K562 (cell line): ENCODE data around the gene CACNA1E. TPM values are rescaled to one million over a fixed set of nuclear protein-coding genes. Genes with fewer than 3 reads are reported as not detected.

Source experiments
- ATAC-seq: fragments of 200-7000 bp; cut with Tn5 transposase; 3 replicates; pipeline ENCODE4 v1.9.1; 2020; ENCODE audit warnings: moderate library complexity
- BruUV-seq: library from RNA; stranded (reverse); fragments of 400-500 nt; replicated peaks from 2 replicates; lab custom pipeline; 2021; lab: Mats Ljungman, UMichigan
- CTCF ChIA-PET: fragments of 300-600 bp; formaldehyde crosslinking; extraction: SDS; loops from one replicate; lab custom pipeline; 2021; ENCODE audit warnings: low intra/inter-chr PET ratio; lab: Yijun Ruan, JAX
- POLR2A ChIA-PET: fragments of 300-600, 350-650 bp; sonication (Branson Sonifier 250); formaldehyde crosslinking; extraction: SDS; loops from one replicate; lab custom pipeline; 2021; ENCODE audit warnings: antibody characterized with exemption, inconsistent platforms; lab: Yijun Ruan, JAX
- DNase-seq, 4 experiments: peaks; one replicate each; pipeline versions ENCODE4 v3.0.0 to v3.0.0-alpha.2; 2011 to 2018; ENCODE audit warnings: low spot score in 3 of 4, mixed read lengths in 3 of 4; ENCODE audit errors: extremely low read depth in 1 of 4
- FAIRE-seq: peaks from 2 replicates; lab custom pipeline; 2011; peaks lifted over from hg19 to GRCh38; lab: Jason Lieb, UNC
- H2AFZ ChIP-seq: 2 replicates; pipeline ENCODE4 v1.6.0; 2011; ENCODE audit warnings: low read depth, low read length, control low read depth, inconsistent platforms
- H3K27ac ChIP-seq: fragments of 200-600 bp; 3 replicates; pipeline ENCODE4 v1.8.0; 2011; ENCODE audit warnings: low read depth, mild to moderate bottlenecking, control low read depth, inconsistent platforms, low read length, moderate library complexity, mixed read lengths; ENCODE audit errors: extremely low read depth
- H3K27me3 ChIP-seq, 2 experiments: fragments of 300-600 bp in 1 of 2; 2 replicates in 1 of 2; 3 replicates in 1 of 2; pipeline versions ENCODE4 v1.6.0 to v1.8.0; 2011; ENCODE audit warnings: inconsistent platforms in 2 of 2, low read length in 2 of 2, mild to moderate bottlenecking in 1 of 2, mixed read lengths in 1 of 2, moderate library complexity in 1 of 2; ENCODE audit not compliant: control insufficient read depth in 2 of 2, insufficient read depth in 2 of 2
- H3K36me3 ChIP-seq: fragments of 300-600 bp; 3 replicates; pipeline ENCODE4 v1.8.0; 2011; ENCODE audit warnings: mild to moderate bottlenecking, low read length, inconsistent platforms; ENCODE audit not compliant: control insufficient read depth, insufficient read depth
- H3K4me1 ChIP-seq, 2 experiments: fragments of 200-600 bp in 1 of 2; replicated peaks in 1 of 2; 2 replicates in 1 of 2; 3 replicates in 1 of 2; pipeline versions ENCODE4 v1.5.1 to v1.8.0; 2011; ENCODE audit warnings: inconsistent platforms in 2 of 2, low read length in 2 of 2, mild to moderate bottlenecking in 1 of 2, mixed read lengths in 1 of 2, moderate library complexity in 1 of 2; ENCODE audit not compliant: control insufficient read depth in 2 of 2, insufficient read depth in 2 of 2
- H3K4me2 ChIP-seq: 2 replicates; pipeline ENCODE4 v1.6.1; 2011; ENCODE audit warnings: low read length, control low read depth, inconsistent platforms, mixed read lengths; ENCODE audit not compliant: insufficient read depth
- H3K4me3 ChIP-seq: fragments of 200-600 bp; sonication (generic), shearing (Covaris generic); 2 replicates; pipeline ENCODE4 v1.5.1; 2016; ENCODE audit warnings: control low read depth, inconsistent platforms
- H3K79me2 ChIP-seq: fragments of 200-600 bp; 3 replicates; pipeline ENCODE4 v1.8.0; 2011; ENCODE audit warnings: low read length, inconsistent platforms; ENCODE audit not compliant: control insufficient read depth, insufficient read depth
- H3K9ac ChIP-seq, 2 experiments: 2 replicates each; pipeline versions ENCODE4 v1.6.0 to v1.6.1; 2011; ENCODE audit warnings: low read depth in 2 of 2, low read length in 2 of 2, control low read depth in 1 of 2, inconsistent platforms in 1 of 2, mild to moderate bottlenecking in 1 of 2, mixed read lengths in 1 of 2; ENCODE audit not compliant: insufficient read depth in 1 of 2
- H3K9me1 ChIP-seq: one replicate; pipeline ENCODE4 v1.6.0; 2011; ENCODE audit warnings: inconsistent platforms, mild to moderate bottlenecking, low read length, moderate library complexity; ENCODE audit not compliant: control insufficient read depth, insufficient read depth
- H3K9me3 ChIP-seq: replicated peaks from 2 replicates; pipeline ENCODE4 v1.5.1; 2011; ENCODE audit warnings: low read depth, low read length, inconsistent platforms; ENCODE audit not compliant: control insufficient read depth, insufficient read depth
- H4K20me1 ChIP-seq: replicated peaks from 2 replicates; pipeline ENCODE4 v1.6.1; 2011; ENCODE audit warnings: low read length, inconsistent platforms, mixed read lengths; ENCODE audit not compliant: control insufficient read depth, insufficient read depth
- ERF ChIP-seq: fragments of 450-650 bp; formaldehyde crosslinking; IDR thresholded peaks from 2 replicates; pipeline ENCODE4 v1.4.0; 2020; ENCODE audit warnings: mild to moderate bottlenecking, mixed read lengths
- KDM4B ChIP-seq, 2 experiments: fragments of 450-650 bp in 1 of 2; sonication (generic) in 1 of 2; IDR thresholded peaks; 2 replicates each; pipeline ENCODE4 v1.6.1; 2016 to 2017; ENCODE audit warnings: borderline replicate concordance in 2 of 2, antibody characterized with exemption in 1 of 2, low read depth in 1 of 2, mild to moderate bottlenecking in 1 of 2
- PHF8 ChIP-seq: fragments of 200-600 bp; sonication (generic); IDR thresholded peaks from 2 replicates; pipeline ENCODE4 v1.6.1; 2012; ENCODE audit warnings: mixed run types, mild to moderate bottlenecking, inconsistent platforms, low read length, moderate library complexity, borderline replicate concordance
- RB1 ChIP-seq: fragments of 450-650 bp; IDR thresholded peaks from 2 replicates; pipeline ENCODE4 v1.6.1; 2017; ENCODE audit warnings: low read depth, mild to moderate bottlenecking
- SREBF2 ChIP-seq: sonication (generic); formaldehyde crosslinking; IDR thresholded peaks from 2 replicates; pipeline ENCODE4 v1.4.0; 2020; ENCODE audit warnings: mild to moderate bottlenecking, missing genetic modification reagents
- SRSF7 ChIP-seq: fragments of 200-400 bp; formaldehyde crosslinking; optimal IDR thresholded peaks from 2 replicates; pipeline ENCODE3; 2017; ENCODE audit warnings: mild to moderate bottlenecking, low read depth, low read length
- TEAD4 ChIP-seq, 2 experiments: sonication (generic) in 1 of 2; formaldehyde crosslinking in 1 of 2; IDR thresholded peaks; 2 replicates each; pipeline versions ENCODE4 v1.6.1 to v1.8.0; 2012 to 2022; ENCODE audit warnings: borderline replicate concordance in 1 of 2, inconsistent platforms in 1 of 2, low read length in 1 of 2, mild to moderate bottlenecking in 1 of 2, missing genetic modification reagents in 1 of 2
- WGBS: fragments of 100-300 bp; shearing (Covaris generic); methylation state at CpG from one replicate; pipeline ENCODE4 v1.1.6; 2016; ENCODE audit warnings: low coverage, mixed read lengths; ENCODE audit not compliant: insufficient coverage; ENCODE audit errors: missing lambda C conversion rate; 5-methylcytosine and 5-hydroxymethylcytosine counted together
- in situ Hi-C: fragments of 300-500 bp; cut with MboI; formaldehyde crosslinking; loops from 4 replicates; pipeline ENCODE4 v1.15.0; 2018; ENCODE audit warnings: inconsistent platforms, mixed read lengths
- intact Hi-C: fragments of 100-400 bp; cut with micrococcal nuclease; formaldehyde crosslinking; loops from 2 replicates; pipeline ENCODE4 v1.14.2; 2022
- polyA plus RNA-seq, 8 experiments: library from polyadenylated mRNA; depleted of rRNA in 4 of 8; stranded (reverse) in 5 of 8; unstranded in 3 of 8; fragments of >200 nt; fragmentation: Nextera tagmentation in 2 of 8; fragmentation: Illumina TruSeq in 1 of 8; extraction: Ambion mirVana in 2 of 8; extraction: Trizol in 1 of 8; gene quantifications; 2 replicates each; pipeline versions ENCODE4 v1.2.1 to v1.2.3, GENCODE V29; 2011 to 2014; ENCODE audit warnings: inconsistent platforms in 1 of 8, missing spikeins in 1 of 8
- total RNA-seq, 7 experiments: library from RNA; depleted of rRNA in 6 of 7; stranded (reverse); fragments of >200 nt in 6 of 7; fragmentation: Illumina TruSeq in 2 of 7; extraction: Trizol in 2 of 7; gene quantifications; 2 replicates each; pipeline versions ENCODE4 v1.2.1 to v1.2.3, GENCODE V29; 2011 to 2021; ENCODE audit warnings: low replicate concordance in 1 of 7
- TF ChIP-seq, protein P1 (sequence below): fragments of 450-650 bp; conservative IDR thresholded peaks from 2 replicates; pipeline ENCODE4 v1.6.1; 2016; ENCODE audit warnings: missing genetic modification characterization, low read depth, mild to moderate bottlenecking, control low read depth, missing compliant biosample characterization
- TF ChIP-seq, protein P2 (sequence below): fragments of 450-650 bp; IDR thresholded peaks from 2 replicates; pipeline ENCODE4 v1.7.0; 2016; ENCODE audit warnings: borderline replicate concordance

CACNA1E gene
- total and polyA plus RNA-seq, 9 of the 15 experiments (the other 6 are each of a cell fraction or from before 2014, with no cell fraction given), result under 0.01 to 0.04 TPM; not detected in 7

DNA sequence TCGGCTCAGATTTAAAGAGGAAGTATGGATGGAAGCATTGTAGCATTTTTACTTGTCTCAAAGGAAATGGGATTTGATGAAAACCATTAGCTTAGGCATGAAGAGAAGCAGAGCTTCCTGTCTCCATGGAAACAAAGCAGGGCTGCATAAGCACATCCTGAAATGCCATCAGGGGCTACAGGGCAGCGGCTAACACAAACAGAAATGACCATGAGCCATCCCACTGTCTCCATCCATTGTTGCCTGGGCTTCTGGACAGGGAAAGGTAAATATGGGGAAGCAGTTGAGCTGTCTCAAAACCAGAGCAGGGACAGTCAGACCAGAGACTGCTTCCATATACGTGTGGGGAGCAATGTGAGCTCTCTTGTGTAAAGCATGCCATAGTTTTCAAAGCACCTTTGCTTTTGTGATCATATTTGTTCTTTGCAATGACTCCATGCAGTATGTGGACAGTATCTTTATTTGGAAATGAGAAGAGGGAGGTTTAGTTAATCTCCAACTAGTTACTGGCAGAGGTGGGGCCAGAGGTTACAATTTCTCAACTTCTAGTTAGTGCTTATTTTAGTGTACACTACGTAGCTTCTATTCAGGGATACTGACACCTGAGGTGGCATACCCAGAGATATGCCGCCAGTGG is 176.1 kb downstream of the CACNA1E start:
- Histone ChIP-seq H3K4me1 (no peaks in the 10 kb centered on the region), H3K79me2 (no peaks in the 10 kb centered on the region), H3K4me2 (no peak overlapping the region), H3K9me1 (no peaks in the 10 kb centered on the region), H2AFZ (no peak overlapping the region), H3K27ac (no peak overlapping the region), H4K20me1 (no peaks in the 10 kb centered on the region), H3K9me3 (no peaks in the 10 kb centered on the region), H3K4me3 (no peak overlapping the region), H3K27me3 (no peaks in the 10 kb centered on the region), H3K9ac (no peak overlapping the region), H3K36me3 (no peaks in the 10 kb centered on the region)
- no peak for DNase-seq
- 0% methylated on average over 5 of the region's 5 CpGs for WGBS
- CTCF ChIA-PET, result no interaction called here
- POLR2A ChIA-PET, result interaction anchor here (0.6 kb wide), 2 partner anchors 367 to 971 kb away, joined by 3 read pairs; no protein-coding TSS in a partner anchor
- intact Hi-C loops (no loop called here), in situ Hi-C loops (no loop called here)
- FAIRE-seq, result no peak
- no peak for ATAC-seq
- BruUV-seq, result no TSS peak
- TF ChIP-seq SREBF2 (CRISPR knock-in tag), result no peak
- TF ChIP-seq PHF8, result no peak
- TF ChIP-seq RB1, result no peak
- TF ChIP-seq ERF (CRISPR knock-in tag), result no peak
- no peak for TF ChIP-seq SRSF7
- TF ChIP-seq TEAD4 (IDR thresholded peaks at IDR 0.05; ENCODE audit: low read length), result no peak
- no peak for TF ChIP-seq TEAD4 (CRISPR knock-in tag; IDR thresholded peaks at IDR 0.05; ENCODE audit: borderline replicate concordance)
- TF ChIP-seq, protein P1, sequence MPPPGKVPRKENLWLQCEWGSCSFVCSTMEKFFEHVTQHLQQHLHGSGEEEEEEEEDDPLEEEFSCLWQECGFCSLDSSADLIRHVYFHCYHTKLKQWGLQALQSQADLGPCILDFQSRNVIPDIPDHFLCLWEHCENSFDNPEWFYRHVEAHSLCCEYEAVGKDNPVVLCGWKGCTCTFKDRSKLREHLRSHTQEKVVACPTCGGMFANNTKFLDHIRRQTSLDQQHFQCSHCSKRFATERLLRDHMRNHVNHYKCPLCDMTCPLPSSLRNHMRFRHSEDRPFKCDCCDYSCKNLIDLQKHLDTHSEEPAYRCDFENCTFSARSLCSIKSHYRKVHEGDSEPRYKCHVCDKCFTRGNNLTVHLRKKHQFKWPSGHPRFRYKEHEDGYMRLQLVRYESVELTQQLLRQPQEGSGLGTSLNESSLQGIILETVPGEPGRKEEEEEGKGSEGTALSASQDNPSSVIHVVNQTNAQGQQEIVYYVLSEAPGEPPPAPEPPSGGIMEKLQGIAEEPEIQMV (tag), result no peak
- TF ChIP-seq, protein P2, sequence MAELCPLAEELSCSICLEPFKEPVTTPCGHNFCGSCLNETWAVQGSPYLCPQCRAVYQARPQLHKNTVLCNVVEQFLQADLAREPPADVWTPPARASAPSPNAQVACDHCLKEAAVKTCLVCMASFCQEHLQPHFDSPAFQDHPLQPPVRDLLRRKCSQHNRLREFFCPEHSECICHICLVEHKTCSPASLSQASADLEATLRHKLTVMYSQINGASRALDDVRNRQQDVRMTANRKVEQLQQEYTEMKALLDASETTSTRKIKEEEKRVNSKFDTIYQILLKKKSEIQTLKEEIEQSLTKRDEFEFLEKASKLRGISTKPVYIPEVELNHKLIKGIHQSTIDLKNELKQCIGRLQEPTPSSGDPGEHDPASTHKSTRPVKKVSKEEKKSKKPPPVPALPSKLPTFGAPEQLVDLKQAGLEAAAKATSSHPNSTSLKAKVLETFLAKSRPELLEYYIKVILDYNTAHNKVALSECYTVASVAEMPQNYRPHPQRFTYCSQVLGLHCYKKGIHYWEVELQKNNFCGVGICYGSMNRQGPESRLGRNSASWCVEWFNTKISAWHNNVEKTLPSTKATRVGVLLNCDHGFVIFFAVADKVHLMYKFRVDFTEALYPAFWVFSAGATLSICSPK, result no peak
- TF ChIP-seq KDM4B (IDR thresholded peaks at IDR 0.05; ENCODE audit: borderline replicate concordance in 2 of 2, low read depth in 1 of 2), result no peak
